Measurements from ENCODE around the gene BMPR1A. TPM values are rescaled to one million over a fixed set of nuclear protein-coding genes. Genes with fewer than 3 reads are reported as not detected.

Gene BMPR1A
- polyA plus RNA-seq, 1 donor (not counting 4 experiments of a cell fraction or from before 2014, with no cell fraction given) = 22.2 TPM

- peaks cover 41% of the 10 kb centered on the region for H3K79me2 ChIP-seq (ENCODE audit: control insufficient read depth, insufficient read depth, low read length)
- peaks cover 20% of the 10 kb centered on the region for H3K4me1 ChIP-seq (ENCODE audit: control insufficient read depth, extremely low read depth, insufficient read depth, low read length)
- H3K4me2 ChIP-seq (ENCODE audit: control insufficient read depth, extremely low read depth, insufficient read depth, low read depth, low read length) = peak overlapping the region; percentile 96
- DNase-seq (ENCODE audit: low read depth, low spot score) = no peak
- H3K36me3 ChIP-seq (ENCODE audit: control insufficient read depth in 2 of 2, extremely low read depth in 1 of 2, insufficient read depth in 2 of 2, low read length in 2 of 2) = no peaks in the 10 kb centered on the region
- dilution Hi-C loops (cut with MboI; ENCODE audit: extremely low pct_ligation_motif_present, low sequenced_read_pairs) = no loop called here
- peak overlapping the region; percentile 86 for H3K27ac ChIP-seq (ENCODE audit: control insufficient read depth, insufficient read depth, low read length)
- no peaks in the 10 kb centered on the region for H3K9me1 ChIP-seq (ENCODE audit: control insufficient read depth, extremely low read depth, insufficient read depth, low read length)
- no peak for TF ChIP-seq EZH2 (IDR thresholded peaks at IDR 0.05; ENCODE audit: low read length)
- FAIRE-seq = no peak
- peak overlapping the region; percentile 87 to 92 (median 89) for H3K4me3 ChIP-seq (ENCODE audit: control insufficient read depth in 2 of 3, extremely low read depth in 1 of 3, insufficient read depth in 2 of 3, low read depth in 1 of 3, low read length in 3 of 3)
- no peaks in the 10 kb centered on the region for H3K9me3 ChIP-seq (ENCODE audit: control insufficient read depth, low read depth, low read length)
- peak overlapping the region; percentile 96 for H2AFZ ChIP-seq (ENCODE audit: control insufficient read depth, low read length)
- H3K27me3 ChIP-seq (ENCODE audit: control insufficient read depth, extremely low read depth, insufficient read depth, low read length) = no peaks in the 10 kb centered on the region
- H3K9ac ChIP-seq (ENCODE audit: control insufficient read depth, extremely low read depth, insufficient read depth, low read length) = peak overlapping the region; percentile 95
- no peaks in the 10 kb centered on the region for H4K20me1 ChIP-seq (ENCODE audit: control insufficient read depth, extremely low read depth, insufficient read depth, low read length)
These were observed 1.0 kb upstream of the BMPR1A start for GRCh38 chr10:86755454-86755739.

GRCh38 chr10:86755740-86756510 lies 494 bp upstream of the BMPR1A start:
- Histone ChIP-seq H3K9me1 (ENCODE audit: control insufficient read depth, extremely low read depth, insufficient read depth, low read length) (no peaks in the 10 kb centered on the region), H3K79me2 (ENCODE audit: control insufficient read depth, insufficient read depth, low read length) (peaks cover 47% of the 10 kb centered on the region), H3K27ac (ENCODE audit: control insufficient read depth, insufficient read depth, low read length) (peak overlapping the region; percentile 86), H3K4me3 (ENCODE audit: control insufficient read depth in 2 of 3, extremely low read depth in 1 of 3, insufficient read depth in 2 of 3, low read depth in 1 of 3, low read length in 3 of 3) (peak overlapping the region; percentile 87 to 92 (median 89)), H3K9ac (ENCODE audit: control insufficient read depth, extremely low read depth, insufficient read depth, low read length) (peak overlapping the region; percentile 95), H2AFZ (ENCODE audit: control insufficient read depth, low read length) (peak overlapping the region; percentile 96), H3K4me2 (ENCODE audit: control insufficient read depth, extremely low read depth, insufficient read depth, low read depth, low read length) (peak overlapping the region; percentile 96), H3K27me3 (ENCODE audit: control insufficient read depth, extremely low read depth, insufficient read depth, low read length) (no peaks in the 10 kb centered on the region), H3K36me3 (ENCODE audit: control insufficient read depth in 2 of 2, extremely low read depth in 1 of 2, insufficient read depth in 2 of 2, low read length in 2 of 2) (no peaks in the 10 kb centered on the region), H4K20me1 (ENCODE audit: control insufficient read depth, extremely low read depth, insufficient read depth, low read length) (no peaks in the 10 kb centered on the region), H3K9me3 (ENCODE audit: control insufficient read depth, low read depth, low read length) (no peaks in the 10 kb centered on the region), H3K4me1 (ENCODE audit: control insufficient read depth, extremely low read depth, insufficient read depth, low read length) (peaks cover 20% of the 10 kb centered on the region)
- DNase-seq (ENCODE audit: low read depth, low spot score) (no peak), FAIRE-seq (no peak)
- TF ChIP-seq EZH2 (IDR thresholded peaks at IDR 0.05; ENCODE audit: low read length) (no peak), CTCF (optimal IDR thresholded peaks at IDR 0.05 in 1 of 3, IDR thresholded peaks at IDR 0.05 in 1 of 3, conservative IDR thresholded peaks at IDR 0.05 in 1 of 3; ENCODE audit: extremely low read depth in 1 of 3, insufficient read depth in 2 of 3, low read length in 3 of 3) (peak in 1 of 3 experiments; percentile 14)
- dilution Hi-C loops (cut with MboI; ENCODE audit: extremely low pct_ligation_motif_present, low sequenced_read_pairs) = no loop called here
